Daoy (cell line): ENCODE measurements around the gene ACADS. TPM values are rescaled to one million over a fixed set of nuclear protein-coding genes. Genes with fewer than 3 reads are reported as not detected.
"Not testable (repeated sequence)": the region's sequence is repeated elsewhere in the genome, so short reads cannot be mapped to it uniquely, and the experiment has no call there.

Source experiments
- DNase-seq: peaks from one replicate; pipeline ENCODE4 v3.0.0-alpha.2; 2015; ENCODE audit warnings: low read depth
- total RNA-seq: library from RNA; depleted of rRNA; stranded (reverse); fragments of >200 nt; shearing (Covaris generic); gene quantifications from 2 replicates; pipeline ENCODE4 v1.2.3, GENCODE V29; 2014

Gene ACADS
- total RNA-seq, 1 experiment from 2014 or later: 10.9 TPM

DNA sequence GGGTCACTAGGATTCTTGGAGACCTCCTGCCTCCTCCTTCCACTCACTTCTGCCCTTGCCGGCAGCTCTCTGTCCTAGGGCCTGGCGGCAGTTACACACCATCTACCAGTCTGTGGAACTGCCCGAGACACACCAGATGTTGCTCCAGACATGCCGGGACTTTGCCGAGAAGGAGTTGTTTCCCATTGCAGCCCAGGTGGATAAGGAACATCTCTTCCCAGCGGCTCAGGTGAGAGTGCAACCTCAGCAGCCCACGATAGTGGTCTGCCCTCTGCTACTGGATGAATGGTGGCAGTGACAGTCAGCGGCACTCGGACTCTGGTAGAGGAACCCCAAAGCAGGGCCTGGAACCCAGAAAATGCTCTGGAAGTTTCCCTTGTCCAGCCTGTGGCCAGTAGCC is 1.3 kb downstream of the ACADS start:
- no peak for DNase-seq

DNA sequence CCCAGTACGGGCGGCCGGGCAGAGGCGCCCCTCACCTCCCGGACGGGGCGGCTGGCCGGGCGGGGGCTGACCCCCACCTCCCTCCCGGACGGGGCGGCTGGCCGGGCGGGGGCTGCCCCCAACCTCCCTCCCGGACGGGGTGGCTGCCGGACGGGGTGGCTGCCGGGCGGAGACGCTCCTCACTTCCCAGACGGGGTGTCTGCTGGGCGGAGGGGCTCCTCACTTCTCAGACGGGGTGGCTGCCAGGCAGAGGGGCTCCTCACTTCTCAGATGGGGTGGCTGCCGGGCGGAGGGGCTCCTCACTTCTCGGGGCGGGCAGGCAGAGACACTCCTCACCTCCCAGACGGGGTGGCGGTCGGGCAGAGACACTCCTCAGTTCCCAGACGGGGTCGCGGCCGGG is 6.6 kb downstream of the ACADS start:
- DNase-seq: not testable (repeated sequence)

DNA sequence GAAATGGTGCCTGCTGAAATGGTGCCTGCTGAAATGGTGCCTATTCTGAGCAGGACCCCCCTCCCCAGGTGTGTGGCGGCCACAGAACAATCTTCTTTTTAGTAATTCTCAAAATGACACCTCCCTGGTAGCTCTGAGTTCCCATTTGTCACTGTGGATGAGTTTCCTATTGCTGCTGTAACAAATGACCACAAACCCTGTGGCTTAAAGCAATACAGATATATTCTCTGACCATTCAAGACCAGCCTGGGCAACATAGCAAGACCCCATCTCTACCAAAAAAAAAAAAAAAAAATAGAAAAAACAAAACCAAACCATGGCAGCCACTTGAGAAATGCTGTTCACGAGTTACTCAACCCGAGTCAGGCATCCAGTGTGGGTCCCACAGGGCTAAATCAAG is 7.9 kb downstream of the ACADS start:
- DNase-seq: no peak

DNA sequence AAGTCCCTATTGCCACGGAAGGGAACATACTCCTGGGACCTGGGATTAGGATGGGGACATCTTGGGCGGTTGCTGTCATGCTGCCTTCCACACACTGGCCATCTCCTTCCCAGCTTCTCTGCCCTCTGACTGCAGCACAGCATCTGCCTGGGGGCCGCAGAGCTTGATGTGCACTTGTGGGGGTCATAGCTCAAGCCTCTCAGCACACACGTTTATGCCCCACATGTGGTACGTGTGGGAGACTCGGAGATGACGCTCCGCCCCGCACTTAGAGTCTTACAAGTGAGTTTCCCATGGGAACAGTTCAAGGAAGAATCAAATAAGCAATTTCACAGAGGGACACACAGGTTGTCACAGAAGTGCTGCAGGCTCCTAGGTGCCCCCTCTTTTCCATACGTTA is 8.6 kb downstream of the ACADS start:
- DNase-seq: no peak

DNA sequence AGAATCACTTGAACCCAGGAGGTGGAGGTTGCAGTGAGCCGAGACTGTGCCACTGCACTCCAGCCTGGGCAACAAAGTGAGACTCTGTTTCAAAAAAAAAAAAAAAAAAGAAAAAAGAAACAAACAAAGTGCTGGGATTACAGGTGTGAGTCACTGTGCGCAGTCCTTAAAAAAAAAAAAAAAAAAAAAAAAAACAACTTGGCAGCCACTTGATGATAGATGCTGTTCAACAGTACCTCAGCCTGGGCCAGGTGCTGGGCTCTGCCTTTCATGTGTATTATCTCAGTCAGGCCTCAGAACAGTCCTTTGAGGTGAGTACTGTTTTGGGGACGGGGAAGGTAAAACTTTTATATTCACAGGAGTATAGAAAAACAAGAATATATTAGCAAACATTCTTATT is 9.6 kb downstream of the ACADS start:
- DNase-seq: no peak

DNA sequence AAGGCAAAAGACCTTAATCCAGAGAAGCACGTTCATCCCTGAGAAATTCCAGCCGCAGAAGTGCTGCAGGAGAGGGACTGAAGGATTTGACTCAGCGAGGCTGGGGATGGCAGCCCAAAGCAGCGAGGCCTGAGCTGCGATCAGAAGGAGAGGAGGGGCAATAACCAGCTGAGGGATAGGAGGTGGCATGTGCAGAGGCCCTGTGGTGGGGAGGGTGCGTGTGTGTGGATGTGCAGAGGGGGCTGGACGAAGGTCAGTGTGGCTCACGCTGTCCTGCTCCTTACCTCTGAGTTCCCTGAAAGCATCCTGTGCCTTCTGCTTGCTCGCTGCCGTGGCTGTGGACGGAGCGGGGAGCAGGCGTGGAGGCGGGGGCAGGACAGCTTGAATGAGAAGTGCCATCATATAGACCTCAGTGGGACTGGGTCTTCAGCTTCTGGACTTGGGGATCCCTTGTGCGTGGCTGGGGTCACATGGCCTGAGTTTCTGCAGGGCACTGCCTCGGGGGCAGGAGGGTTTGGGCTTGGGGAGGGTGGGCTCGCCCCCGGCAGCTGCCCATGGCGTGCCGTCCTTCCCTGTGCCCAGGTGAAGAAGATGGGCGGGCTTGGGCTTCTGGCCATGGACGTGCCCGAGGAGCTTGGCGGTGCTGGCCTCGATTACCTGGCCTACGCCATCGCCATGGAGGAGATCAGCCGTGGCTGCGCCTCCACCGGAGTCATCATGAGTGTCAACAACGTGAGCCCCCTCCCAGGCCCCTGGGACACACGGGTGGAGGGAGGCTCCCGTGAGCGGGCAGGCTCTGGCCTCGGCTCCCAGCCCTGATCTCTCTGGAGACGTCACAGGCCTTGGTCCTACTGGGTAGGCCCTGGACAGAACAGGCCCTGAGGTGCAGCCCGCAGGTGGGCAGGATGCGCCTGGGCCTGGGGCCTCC is 11.0 kb downstream of the ACADS start:
- no peak for DNase-seq

DNA sequence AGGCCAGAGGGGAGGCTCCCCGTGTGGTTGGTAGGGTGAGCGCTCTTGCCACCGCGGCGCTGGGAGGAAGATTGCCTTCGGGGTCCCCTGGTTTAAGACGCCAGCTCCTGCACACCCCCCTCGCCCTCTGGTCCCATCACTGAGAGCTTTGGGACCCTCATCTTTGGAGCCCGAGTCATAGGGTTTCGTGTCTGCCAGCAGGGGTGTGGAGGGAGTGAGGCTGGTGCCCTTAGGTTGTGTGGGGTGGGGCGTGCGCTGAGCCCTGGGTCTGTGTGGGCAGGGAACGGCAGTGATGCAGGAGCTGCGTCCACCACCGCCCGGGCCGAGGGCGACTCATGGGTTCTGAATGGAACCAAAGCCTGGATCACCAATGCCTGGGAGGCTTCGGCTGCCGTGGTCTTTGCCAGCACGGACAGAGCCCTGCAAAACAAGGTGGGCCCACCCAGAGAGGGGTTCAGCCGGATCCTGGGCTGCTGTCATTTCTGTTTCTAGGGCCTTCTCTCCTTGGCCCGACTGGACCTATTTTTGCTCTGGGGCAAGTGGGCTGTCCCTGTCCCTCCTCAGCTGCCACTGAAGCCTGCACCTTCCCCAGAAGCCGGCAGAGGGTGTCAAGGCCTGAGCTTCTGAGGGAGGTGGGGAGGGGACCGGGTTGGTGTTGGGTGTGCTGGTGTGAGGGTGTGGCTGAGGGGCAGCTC is 12.1 kb downstream of the ACADS start:
- DNase-seq: peak; percentile 36

DNA sequence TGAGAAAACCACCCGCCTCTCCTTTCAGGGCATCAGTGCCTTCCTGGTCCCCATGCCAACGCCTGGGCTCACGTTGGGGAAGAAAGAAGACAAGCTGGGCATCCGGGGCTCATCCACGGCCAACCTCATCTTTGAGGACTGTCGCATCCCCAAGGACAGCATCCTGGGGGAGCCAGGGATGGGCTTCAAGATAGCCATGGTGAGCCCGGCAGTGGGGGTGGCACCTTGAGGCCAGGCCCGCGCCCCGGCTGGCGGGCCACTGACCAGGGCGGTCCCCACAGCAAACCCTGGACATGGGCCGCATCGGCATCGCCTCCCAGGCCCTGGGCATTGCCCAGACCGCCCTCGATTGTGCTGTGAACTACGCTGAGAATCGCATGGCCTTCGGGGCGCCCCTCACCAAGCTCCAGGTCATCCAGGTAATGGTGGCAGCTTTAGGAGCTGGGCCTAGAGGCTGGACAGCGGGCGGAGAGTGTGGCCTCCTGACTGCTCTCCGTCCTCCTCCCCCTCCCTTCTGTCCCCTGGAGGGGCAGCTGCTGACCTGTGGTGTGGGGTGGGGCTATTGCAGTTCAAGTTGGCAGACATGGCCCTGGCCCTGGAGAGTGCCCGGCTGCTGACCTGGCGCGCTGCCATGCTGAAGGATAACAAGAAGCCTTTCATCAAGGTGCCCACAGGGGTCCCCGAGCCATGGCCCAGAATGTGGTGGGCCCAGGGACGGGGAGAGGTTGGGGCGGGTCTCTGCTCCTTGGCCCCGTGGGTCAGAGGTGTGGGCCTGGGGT is 12.8 kb downstream of the ACADS start:
- no peak for DNase-seq

DNA sequence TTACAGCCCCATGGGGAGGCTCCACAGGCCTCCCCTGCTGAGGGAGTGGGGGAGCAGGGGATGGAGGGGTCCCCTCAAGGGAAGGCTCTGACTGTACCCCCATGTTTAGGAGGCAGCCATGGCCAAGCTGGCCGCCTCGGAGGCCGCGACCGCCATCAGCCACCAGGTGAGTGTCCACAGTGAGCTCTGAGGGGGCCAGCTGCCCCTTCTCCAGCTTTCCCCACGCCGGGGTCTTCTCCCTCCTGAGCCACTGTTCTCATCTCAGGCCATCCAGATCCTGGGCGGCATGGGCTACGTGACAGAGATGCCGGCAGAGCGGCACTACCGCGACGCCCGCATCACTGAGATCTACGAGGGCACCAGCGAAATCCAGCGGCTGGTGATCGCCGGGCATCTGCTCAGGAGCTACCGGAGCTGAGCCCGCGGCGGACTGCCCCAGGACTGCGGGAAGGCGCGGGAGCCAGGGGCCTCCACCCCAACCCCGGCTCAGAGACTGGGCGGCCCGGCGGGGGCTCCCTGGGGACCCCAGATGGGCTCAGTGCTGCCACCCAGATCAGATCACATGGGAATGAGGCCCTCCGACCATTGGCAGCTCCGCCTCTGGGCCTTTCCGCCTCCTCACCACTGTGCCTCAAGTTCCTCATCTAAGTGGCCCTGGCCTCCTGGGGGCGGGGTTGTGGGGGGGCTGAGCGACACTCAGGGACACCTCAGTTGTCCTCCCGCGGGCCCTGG is 13.6 kb downstream of the ACADS start:
- DNase-seq: no peak

DNA sequence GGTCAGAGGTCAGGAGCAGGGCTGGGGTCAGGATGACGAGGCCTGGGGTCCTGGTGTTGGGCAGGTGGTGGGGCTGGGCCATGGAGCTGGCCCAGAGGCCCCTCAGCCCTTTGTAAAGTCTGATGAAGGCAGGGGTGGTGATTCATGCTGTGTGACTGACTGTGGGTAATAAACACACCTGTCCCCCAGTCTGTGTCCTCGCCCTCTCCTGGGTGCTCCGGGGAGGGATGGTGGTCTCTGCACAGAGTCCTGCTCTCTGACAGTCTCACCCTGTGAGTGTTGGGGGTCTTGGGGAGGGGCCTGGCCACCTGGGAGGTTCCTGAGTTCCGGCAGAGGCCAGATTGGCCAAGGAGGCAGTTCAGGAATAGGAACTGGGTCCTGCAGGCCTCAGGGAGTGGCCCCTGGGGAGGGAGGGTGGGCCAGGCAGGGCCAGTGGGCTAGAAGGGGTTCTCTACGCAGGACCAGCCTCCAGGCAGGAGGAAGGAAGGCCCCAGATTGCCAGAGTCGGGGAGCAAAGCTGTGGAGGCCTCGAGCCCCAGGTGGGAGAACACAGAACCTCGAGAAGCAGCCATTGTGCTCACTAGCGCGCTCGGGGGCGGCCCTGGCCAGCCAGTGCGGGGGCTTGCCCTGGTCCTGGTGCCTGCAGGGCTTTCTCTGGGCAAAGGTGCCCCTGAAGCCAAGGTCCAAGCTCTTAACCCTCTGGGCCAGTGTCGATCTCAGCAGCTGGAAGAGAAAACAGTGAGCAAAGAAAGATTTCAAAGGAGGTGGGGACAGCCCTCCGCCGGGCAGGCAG is 14.4 kb downstream of the ACADS start:
- DNase-seq: no peak

DNA sequence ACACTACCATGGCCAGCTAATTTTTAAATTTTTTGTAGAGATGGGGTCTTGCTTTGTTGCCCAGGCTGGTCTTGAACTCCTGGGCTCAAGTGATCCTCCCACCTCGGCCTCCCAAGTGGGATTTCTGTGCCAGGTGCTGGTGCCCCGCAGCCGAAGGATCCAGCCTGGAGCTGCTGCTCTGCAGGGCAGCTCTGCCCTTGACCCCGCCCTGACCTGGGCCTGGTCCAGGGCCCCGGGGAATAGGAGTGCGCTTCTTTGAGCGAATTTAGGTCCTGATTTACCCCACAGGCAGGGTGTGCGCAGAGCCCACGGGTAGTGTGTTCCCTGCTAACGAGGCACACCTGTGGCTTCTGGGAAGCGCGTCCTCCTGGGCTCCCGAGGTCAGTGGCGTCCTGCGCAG is 15.2 kb downstream of the ACADS start:
- no peak for DNase-seq

DNA sequence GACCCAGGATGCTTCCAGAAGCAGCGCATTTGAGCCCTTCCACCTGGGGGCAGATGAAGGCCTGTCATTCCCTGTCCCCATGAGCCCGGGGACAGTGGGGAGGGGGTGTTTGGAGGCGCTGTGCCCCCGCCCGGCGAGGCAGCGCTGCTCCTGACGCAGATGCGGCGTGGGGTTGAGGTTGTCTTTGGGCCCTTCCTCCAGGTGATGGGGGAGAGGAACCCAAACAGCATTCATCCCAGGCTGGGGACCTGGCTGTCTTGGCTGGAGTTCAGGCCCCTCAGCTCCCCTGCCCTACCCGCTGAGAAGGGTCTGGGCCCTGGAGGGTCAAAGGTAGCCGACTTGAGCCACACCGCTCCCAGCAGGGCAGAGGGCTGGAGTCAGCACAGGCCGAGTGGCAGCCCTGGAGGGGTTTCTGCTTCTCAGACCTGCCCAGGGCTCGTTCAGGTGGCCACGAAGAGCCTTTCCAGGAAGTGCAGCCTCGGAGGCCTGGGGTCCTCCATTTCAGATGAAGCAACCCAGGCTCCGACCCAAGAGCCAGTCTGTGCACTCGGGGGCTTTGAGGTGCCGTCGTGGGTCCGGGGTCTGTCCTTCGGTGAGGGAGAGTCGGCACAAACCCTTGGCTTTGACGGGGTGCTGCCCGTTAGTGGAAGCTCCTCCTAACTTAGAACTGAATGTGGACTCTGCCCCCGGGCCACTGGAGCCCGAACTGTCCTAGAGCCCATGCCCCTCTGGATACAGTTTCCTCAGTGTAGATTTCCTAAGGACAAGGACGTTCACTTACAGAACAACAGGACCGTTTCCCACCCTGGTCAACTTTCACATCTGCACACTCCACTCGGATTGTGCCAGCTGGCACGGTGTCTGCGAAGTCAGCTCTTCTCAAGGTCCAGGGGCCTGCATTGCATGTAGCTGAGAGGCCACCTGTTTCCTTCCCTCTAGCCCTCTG is 16.1 kb downstream of the ACADS start:
- no peak for DNase-seq

DNA sequence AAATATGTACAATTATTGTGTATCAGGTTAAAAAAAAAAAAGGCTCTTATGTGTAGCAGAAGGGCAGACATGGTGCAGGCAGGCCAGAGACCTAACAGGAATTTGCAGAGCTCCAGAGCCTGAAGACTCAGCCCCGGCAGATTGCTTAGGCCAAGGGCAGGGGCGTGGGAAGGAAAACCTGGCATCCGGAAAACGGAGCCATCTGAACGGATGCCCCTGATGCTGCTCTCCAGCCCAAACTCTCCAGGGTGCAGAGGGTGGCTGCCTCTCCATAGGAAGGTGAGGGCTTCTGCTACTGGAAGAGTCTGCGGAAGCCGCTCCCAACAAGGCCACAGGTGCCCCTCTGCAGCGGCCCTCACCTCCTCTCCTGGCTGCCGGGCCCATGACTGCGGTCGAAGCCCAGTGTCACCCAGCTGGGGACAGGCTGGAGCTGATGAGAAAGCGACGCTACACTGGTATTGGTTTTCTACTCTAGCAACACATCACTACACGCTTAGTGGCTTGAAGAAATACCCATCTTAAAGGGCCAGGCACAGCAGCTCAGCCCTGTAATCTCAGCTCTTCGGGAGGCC is 19.4 kb downstream of the ACADS start:
- no peak for DNase-seq

DNA sequence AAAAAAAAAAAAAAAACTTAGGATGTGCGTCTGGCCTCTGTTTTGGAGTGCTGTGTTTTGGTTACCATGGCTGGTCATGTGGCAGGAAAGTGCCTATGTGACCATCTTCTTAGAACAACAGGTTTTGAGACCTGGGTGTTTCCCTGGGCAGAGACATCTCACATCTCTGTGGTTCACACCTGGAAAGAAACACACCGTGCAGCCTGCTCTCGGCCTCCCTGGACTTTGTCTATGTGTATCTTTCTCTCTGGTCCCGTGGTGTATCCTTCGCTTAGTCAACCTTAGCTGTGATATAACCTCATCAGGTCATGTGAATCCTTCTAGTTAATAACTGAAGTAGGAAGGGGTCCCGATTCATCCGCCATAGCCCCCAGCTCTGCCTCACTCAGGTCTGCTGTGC is 22.6 kb downstream of the ACADS start:
- no peak for DNase-seq

DNA sequence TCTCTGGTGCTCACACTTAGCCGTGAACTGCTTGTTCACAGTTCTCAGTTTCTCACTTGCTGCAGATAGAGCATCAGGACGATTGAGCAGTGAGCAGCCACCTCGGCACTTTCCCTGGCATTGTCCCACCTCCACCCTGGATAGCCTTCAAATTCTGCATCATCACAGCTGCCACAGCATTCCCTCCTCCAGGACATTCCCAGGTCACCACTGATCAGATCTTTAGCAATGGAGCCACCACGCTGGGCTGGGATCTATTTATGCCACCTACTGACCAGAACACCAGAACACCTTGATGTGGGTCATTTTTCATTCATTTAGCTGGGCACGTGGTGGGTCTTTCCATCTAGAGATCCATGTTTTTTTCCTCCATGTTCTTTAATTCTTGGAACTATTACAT is 23.6 kb downstream of the ACADS start:
- no peak for DNase-seq

DNA sequence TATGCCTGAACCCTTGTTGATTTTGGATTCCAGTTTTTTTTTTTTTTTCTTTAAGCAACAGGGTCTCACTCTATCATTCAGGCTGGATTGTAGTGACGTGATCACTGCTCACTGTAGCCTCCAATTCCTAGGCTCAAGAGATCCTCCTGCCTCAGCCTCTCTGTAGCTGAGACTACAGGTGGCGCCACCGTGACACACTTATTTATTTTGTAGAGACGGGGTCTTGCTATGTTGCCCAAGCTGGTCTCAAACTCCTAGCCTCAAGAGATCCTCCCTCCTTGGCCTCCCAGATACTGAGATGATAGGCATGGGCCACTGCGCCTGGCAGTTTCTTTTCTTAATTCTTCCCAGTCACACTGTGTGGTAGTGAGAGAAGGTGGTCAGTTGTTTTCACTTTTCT is 25.2 kb downstream of the ACADS start:
- DNase-seq: no peak

DNA sequence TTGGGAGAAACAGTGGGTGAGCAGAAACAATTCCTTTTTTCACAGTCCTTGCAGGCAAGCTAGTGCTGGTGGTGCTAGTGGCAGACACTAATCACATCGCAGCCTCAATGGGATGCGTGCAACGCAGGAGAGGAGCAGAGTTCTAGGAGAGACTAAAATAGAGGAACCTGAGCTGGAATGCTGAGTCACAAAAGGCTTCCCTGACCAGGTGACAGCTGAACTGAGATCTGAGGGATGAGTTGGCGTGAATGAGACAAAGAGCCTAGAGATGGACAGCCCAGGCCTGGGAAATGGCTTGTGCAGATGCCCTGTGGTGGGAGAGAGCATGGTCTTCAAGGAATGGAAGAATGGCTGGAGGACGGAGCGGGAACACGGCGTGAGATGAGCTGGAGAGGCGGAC is 25.8 kb downstream of the ACADS start:
- DNase-seq: no peak

DNA sequence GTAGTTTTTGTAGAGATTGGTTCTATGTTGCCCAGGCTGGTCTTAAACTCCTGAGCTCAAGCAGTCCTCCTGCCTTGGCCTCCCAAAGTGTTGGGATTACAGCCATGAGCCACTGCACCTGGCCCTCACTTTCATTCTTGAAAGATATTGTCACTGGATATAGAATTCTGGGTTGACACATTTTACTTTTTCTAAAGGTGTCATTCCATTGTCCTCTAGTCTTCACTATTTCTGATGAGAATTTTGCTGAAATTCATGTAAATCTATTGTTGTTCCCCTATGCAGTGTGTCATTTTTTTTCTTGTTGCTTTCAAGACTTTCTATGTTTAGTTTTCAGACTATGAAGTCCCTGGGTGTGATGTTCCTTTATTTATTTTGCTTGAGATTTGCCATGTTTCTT is 29.2 kb downstream of the ACADS start:
- no peak for DNase-seq

DNA sequence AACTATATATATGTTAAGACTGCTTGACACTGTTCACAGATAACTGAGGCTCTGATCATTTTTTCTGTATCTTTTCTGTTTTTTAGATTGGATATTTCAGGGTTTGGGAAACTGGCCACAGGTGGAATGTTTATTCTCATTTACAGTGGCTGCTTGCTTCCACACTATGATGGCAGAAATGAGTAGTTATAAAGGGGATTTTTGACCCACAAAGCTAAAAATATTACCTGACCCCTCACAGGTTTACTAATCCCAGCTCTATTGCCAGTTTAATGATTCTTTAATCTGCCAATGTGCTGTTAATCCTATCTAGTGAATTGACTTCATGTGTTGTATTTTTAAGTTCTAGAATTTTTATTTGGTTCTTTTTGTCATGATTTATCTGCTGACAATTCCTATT is 29.6 kb downstream of the ACADS start:
- no peak for DNase-seq
